ENCODE data around the gene GNAI2.
"Not testable (repeated sequence)": the region's sequence is repeated elsewhere in the genome, so short reads cannot be mapped to it uniquely, and the experiment has no call there.

GNAI2 gene

GRCh38 chr3:50226888-50227389 is 9.1 kb upstream of the GNAI2 start:
- no peak for TF ChIP-seq CTCF (IDR thresholded peaks at IDR 0.05; ENCODE audit: control insufficient read depth, extremely low read depth, insufficient read depth)
- no peak for DNase-seq (ENCODE audit: low read depth)
- H3K4me3 ChIP-seq (ENCODE audit: low read depth, low read length): peak overlapping the region; percentile 59

- DNase-seq (ENCODE audit: low read depth): peak; percentile 82
- peak; percentile 85 for TF ChIP-seq CTCF (IDR thresholded peaks at IDR 0.05; ENCODE audit: control insufficient read depth, extremely low read depth, insufficient read depth)
- peak overlapping the region; percentile 59 for H3K4me3 ChIP-seq (ENCODE audit: low read depth, low read length)
Observed at GRCh38 chr3:50227390-50228183, 8.4 kb upstream of the GNAI2 start.

DNA sequence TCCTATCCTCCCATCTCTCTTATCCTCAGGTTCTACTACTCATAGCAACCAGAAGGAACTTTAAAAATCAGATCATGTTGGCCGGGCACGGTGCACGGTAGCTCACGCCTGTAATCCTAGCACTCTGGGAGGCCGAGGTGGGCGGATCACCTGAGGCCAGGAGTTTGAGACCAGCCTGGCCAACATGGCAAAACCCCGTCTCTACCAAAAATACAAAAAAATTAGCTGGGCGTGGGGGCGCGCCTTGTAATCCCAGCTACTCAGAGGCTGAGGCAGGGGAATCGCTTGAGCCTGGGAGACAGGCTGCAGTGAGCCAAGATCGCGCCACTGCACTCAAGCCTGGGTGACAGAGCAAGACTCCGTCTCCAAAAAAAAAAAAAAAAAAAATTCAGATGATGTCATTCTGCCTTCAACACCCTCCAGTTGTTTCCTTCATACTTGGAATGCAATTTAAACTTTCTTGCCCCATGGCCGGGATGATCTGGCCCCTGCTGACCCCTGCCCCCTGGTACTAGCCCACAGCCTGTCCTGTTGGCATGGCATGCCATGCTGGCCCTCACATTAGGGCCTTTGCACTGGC is 7.7 kb upstream of the GNAI2 start:
- peak overlapping the region; percentile 59 for H3K4me3 ChIP-seq (ENCODE audit: low read depth, low read length)
- DNase-seq (ENCODE audit: low read depth): not testable (repeated sequence)

- no peak for DNase-seq (ENCODE audit: low read depth)
- no peak for TF ChIP-seq CTCF (IDR thresholded peaks at IDR 0.05; ENCODE audit: control insufficient read depth, extremely low read depth, insufficient read depth)
- no peak overlapping the region for H3K4me3 ChIP-seq (ENCODE audit: low read depth, low read length)
Observed at GRCh38 chr3:50229490-50229889, 6.5 kb upstream of the GNAI2 start.

GRCh38 chr3:50230104-50230793 is 5.8 kb upstream of the GNAI2 start:
- DNase-seq (ENCODE audit: low read depth): no peak
- no peak overlapping the region for H3K4me3 ChIP-seq (ENCODE audit: low read depth, low read length)
- no peak for TF ChIP-seq CTCF (IDR thresholded peaks at IDR 0.05; ENCODE audit: control insufficient read depth, extremely low read depth, insufficient read depth)

- no peak for TF ChIP-seq CTCF (IDR thresholded peaks at IDR 0.05; ENCODE audit: control insufficient read depth, extremely low read depth, insufficient read depth)
- H3K4me3 ChIP-seq (ENCODE audit: low read depth, low read length): no peak overlapping the region
- no peak for DNase-seq (ENCODE audit: low read depth)
Observed at GRCh38 chr3:50230794-50231125, 5.2 kb upstream of the GNAI2 start.

GRCh38 chr3:50231581-50231980 is 4.4 kb upstream of the GNAI2 start:
- no peak for TF ChIP-seq CTCF (IDR thresholded peaks at IDR 0.05; ENCODE audit: control insufficient read depth, extremely low read depth, insufficient read depth)
- no peak overlapping the region for H3K4me3 ChIP-seq (ENCODE audit: low read depth, low read length)
- no peak for DNase-seq (ENCODE audit: low read depth)
